Stimulated activated effector memory CD8-positive, alpha-beta T cell treated with anti-CD3 and anti-CD28 coated beads, Interleukin-12 subunit alpha, Interleukin-12 subunit beta, amount 100 ng/mL, for 72 hours (primary cell): ENCODE results near the gene BCCIP.

ENCODE experiments used
- ATAC-seq: fragments of 150-1000 bp; cut with Tn5 transposase; 2 replicates; pipeline ENCODE4 v1.10.0; 2021
- DNase-seq, 2 donors: peaks; one replicate each; pipeline ENCODE4 v3.0.0; 2021 to 2022; ENCODE audit warnings: low spot score in 2 of 2
- H3K27ac Mint-ChIP-seq: one replicate; pipeline ENCODE4 v1.8.0; 2022; ENCODE audit warnings: mild to moderate bottlenecking, mixed read lengths
- H3K36me3 Mint-ChIP-seq: one replicate; pipeline ENCODE4 v1.8.0; 2022; ENCODE audit warnings: mild to moderate bottlenecking, mixed read lengths
- H3K4me1 Mint-ChIP-seq: one replicate; pipeline ENCODE4 v1.8.0; 2022; ENCODE audit warnings: mixed read lengths
- H3K4me3 Mint-ChIP-seq: one replicate; pipeline ENCODE4 v1.8.0; 2022; ENCODE audit warnings: mild to moderate bottlenecking, mixed read lengths
- H3K9me3 Mint-ChIP-seq: one replicate; pipeline ENCODE4 v1.8.0; 2022; ENCODE audit warnings: mixed read lengths

BCCIP gene

GRCh38 chr10:125848371-125848770 is 25.0 kb downstream of the BCCIP start:
- no peaks in the 10 kb centered on the region for H3K9me3 Mint-ChIP-seq
- DNase-seq (no peak), ATAC-seq (no peak)
- no peaks in the 10 kb centered on the region for H3K4me1 Mint-ChIP-seq
- H3K27ac Mint-ChIP-seq: no peak overlapping the region
- no peak overlapping the region for H3K4me3 Mint-ChIP-seq
- peaks cover 50% of the 10 kb centered on the region for H3K36me3 Mint-ChIP-seq

- H3K36me3 Mint-ChIP-seq: peaks cover 55% of the 10 kb centered on the region
- H3K4me1 Mint-ChIP-seq: no peaks in the 10 kb centered on the region
- ATAC-seq: no peak
These were observed 25.5 kb downstream of the BCCIP start for GRCh38 chr10:125848857-125849256.

DNA sequence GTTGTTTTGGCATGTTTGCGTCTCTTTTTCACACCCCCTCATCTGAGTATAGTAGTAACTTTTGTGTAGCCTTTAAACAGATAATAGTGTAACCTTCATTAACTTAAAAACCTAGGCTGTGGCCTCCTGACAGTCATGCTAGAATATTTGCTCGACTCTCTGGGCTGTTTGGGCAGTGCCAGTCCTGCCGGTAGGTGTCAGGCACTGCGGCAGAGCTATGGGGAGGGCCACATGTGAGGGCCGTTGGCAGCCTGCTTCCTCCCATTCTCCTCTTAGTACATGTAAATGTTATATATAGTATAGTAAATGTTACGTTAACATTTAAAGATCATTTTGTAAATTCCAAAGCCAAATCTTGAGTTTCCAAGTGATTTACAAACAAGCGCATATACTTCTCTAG is 26.1 kb downstream of the BCCIP start:
- Mint-ChIP-seq H3K36me3 (peaks cover 59% of the 10 kb centered on the region), H3K27ac (no peak overlapping the region), H3K4me1 (no peaks in the 10 kb centered on the region), H3K4me3 (no peak overlapping the region), H3K9me3 (no peaks in the 10 kb centered on the region)
- DNase-seq: no peak
- ATAC-seq: no peak

More at GRCh38 chr10:125848857-125849256, 25.5 kb downstream of the BCCIP start:
- DNase-seq: no peak
- Mint-ChIP-seq H3K27ac (no peak overlapping the region), H3K4me3 (no peak overlapping the region), H3K9me3 (no peaks in the 10 kb centered on the region)

- peaks cover 62% of the 10 kb centered on the region for H3K36me3 Mint-ChIP-seq
- peak overlapping the region; percentile 32 for H3K27ac Mint-ChIP-seq
These were observed 27.7 kb downstream of the BCCIP start for GRCh38 chr10:125850766-125851731.

GRCh38 chr10:125852487-125852886 is 29.1 kb downstream of the BCCIP start:
- Mint-ChIP-seq H3K4me1 (no peaks in the 10 kb centered on the region), H3K27ac (no peak overlapping the region), H3K9me3 (no peaks in the 10 kb centered on the region), H3K4me3 (no peak overlapping the region), H3K36me3 (peaks cover 56% of the 10 kb centered on the region)
- ATAC-seq (no peak), DNase-seq (no peak)

More at GRCh38 chr10:125850766-125851731, 27.7 kb downstream of the BCCIP start:
- Mint-ChIP-seq H3K4me3 (no peak overlapping the region), H3K9me3 (no peaks in the 10 kb centered on the region), H3K4me1 (no peaks in the 10 kb centered on the region)
- DNase-seq (no peak), ATAC-seq (no peak)

DNA sequence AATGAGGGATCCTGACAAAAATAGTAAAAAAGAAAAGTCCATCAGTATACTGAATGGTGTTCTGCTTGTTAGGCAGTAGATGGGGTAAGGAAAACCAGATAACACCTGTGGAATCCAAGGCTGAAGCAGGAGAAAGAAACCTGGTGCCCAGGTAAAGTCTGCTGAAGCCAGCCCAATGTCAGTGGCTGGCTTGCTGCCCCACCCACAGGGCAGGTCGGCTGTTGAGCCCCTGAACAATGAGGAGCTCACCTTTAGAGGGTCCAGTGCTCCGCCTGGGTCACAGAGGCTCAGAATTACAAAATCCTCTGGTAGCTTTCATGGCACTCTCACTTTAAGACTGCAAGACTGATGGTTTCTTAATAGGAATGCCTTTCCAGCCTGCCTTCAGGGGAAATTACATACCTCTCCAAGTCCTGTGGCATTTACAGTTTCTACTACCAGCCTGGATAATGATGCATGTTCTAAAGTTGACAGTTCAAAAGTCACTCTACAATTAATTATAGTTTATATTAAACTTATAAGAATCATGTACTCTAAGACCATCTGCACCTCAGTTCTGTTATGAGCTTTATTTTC is 33.9 kb downstream of the BCCIP start:
- Mint-ChIP-seq H3K9me3 (no peaks in the 10 kb centered on the region), H3K36me3 (peaks cover 36% of the 10 kb centered on the region), H3K4me1 (no peaks in the 10 kb centered on the region), H3K27ac (no peak overlapping the region), H3K4me3 (no peak overlapping the region)
- ATAC-seq (no peak), DNase-seq (no peak)

DNA sequence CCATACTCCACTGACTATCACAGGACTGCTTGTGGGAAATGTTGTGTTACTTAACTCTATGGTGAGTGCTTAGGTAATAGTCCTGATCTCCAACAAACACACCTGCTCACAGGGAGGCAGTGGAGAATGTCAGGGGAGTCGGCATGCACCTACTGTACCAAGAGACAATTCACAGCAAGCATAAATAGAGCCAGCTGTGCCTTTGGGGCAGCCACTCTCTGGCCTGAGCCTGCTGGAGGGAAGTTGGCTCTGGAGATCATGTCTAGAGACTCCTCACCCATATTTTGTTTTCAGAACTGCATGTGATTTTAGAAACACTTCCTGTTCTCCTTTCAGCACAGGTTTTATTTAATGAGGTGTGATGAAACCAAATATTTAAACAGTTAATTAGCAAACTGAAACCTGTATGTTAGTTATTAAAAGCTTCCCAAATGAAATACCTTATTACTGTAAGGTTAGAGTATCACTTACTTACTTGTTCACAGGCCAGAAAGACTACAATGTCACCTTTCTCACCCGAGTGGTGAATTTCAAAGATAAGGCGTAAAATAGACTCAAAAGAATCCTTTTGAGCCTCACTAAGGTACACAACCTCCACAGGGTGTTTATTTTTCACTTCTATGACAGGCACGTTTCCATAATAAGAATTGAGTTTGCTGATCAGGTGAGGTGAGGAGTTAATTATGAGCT is 35.9 kb downstream of the BCCIP start:
- Mint-ChIP-seq H3K4me1 (no peaks in the 10 kb centered on the region), H3K36me3 (peaks cover 18% of the 10 kb centered on the region), H3K4me3 (no peak overlapping the region), H3K27ac (no peak overlapping the region), H3K9me3 (no peaks in the 10 kb centered on the region)
- DNase-seq (no peak), ATAC-seq (no peak)

- Mint-ChIP-seq H3K4me3 (no peak overlapping the region), H3K9me3 (no peaks in the 10 kb centered on the region), H3K27ac (no peak overlapping the region), H3K36me3 (peaks cover 21% of the 10 kb centered on the region), H3K4me1 (no peaks in the 10 kb centered on the region)
- ATAC-seq: no peak
- DNase-seq: no peak
These were observed 41.8 kb downstream of the BCCIP start for GRCh38 chr10:125865120-125865519.

- Mint-ChIP-seq H3K9me3 (no peaks in the 10 kb centered on the region), H3K4me3 (no peak overlapping the region), H3K36me3 (peaks cover 21% of the 10 kb centered on the region), H3K4me1 (no peaks in the 10 kb centered on the region), H3K27ac (no peak overlapping the region)
- no peak for DNase-seq
- ATAC-seq: peak; percentile 34
These were observed 43.2 kb downstream of the BCCIP start for GRCh38 chr10:125866421-125867029.

- ATAC-seq (no peak), DNase-seq (no peak)
- Mint-ChIP-seq H3K4me3 (no peak overlapping the region), H3K27ac (no peak overlapping the region), H3K9me3 (no peaks in the 10 kb centered on the region), H3K4me1 (no peaks in the 10 kb centered on the region), H3K36me3 (peaks cover 21% of the 10 kb centered on the region)
These were observed 45.1 kb downstream of the BCCIP start for GRCh38 chr10:125868372-125868975.

DNA sequence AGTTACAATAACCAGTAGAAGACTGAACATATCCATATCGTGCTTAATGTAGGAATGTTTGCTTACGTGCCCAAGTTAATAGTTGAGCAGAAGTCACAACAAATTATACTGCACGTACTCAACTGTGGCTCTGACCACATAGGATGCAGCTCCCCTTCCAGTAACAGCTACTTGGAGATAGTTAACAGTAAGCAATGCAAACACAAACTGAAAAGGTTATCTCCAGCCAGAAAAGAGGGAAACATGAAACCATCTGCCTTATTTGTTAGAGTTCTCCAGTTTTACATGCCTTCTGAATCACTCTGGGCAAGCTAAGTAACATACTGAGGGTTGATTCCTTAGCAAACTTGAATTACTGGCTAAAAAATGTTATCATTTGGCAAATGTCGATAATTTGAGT is 48.0 kb downstream of the BCCIP start:
- Mint-ChIP-seq H3K4me1 (peaks cover 6% of the 10 kb centered on the region), H3K9me3 (peaks cover 3% of the 10 kb centered on the region), H3K4me3 (no peak overlapping the region), H3K27ac (no peak overlapping the region), H3K36me3 (peaks cover 11% of the 10 kb centered on the region)
- no peak for DNase-seq
- ATAC-seq: no peak

GRCh38 chr10:125878957-125879835 is 55.9 kb downstream of the BCCIP start:
- no peak overlapping the region for H3K4me3 Mint-ChIP-seq
- peaks cover 3% of the 10 kb centered on the region for H3K9me3 Mint-ChIP-seq
- no peak overlapping the region for H3K27ac Mint-ChIP-seq
- no peak for ATAC-seq
- no peak for DNase-seq
- peaks cover 13% of the 10 kb centered on the region for H3K36me3 Mint-ChIP-seq
- peaks cover 6% of the 10 kb centered on the region for H3K4me1 Mint-ChIP-seq

DNA sequence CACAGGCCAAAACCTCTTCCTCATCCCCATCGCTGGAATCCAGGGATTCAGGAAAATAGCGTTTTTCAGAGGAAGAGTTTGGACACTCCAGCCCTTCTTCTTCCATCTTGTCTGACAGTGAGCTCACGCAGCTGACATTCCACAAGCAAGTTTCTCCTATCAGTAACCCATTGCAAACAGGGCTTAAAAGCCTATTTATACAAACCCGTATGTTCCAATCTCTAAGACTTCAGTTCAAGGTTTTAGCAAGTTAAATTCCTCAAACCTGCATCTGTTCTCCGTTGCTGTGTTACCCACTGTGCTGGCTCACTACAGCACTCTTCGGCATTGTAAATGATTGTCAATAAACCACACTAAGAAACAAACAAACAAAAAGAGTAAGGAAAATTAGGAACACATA is 57.4 kb downstream of the BCCIP start:
- no peak for ATAC-seq
- no peak for DNase-seq
- Mint-ChIP-seq H3K4me1 (no peaks in the 10 kb centered on the region), H3K9me3 (peaks cover 3% of the 10 kb centered on the region), H3K4me3 (no peak overlapping the region), H3K27ac (no peak overlapping the region), H3K36me3 (peaks cover 13% of the 10 kb centered on the region)

DNA sequence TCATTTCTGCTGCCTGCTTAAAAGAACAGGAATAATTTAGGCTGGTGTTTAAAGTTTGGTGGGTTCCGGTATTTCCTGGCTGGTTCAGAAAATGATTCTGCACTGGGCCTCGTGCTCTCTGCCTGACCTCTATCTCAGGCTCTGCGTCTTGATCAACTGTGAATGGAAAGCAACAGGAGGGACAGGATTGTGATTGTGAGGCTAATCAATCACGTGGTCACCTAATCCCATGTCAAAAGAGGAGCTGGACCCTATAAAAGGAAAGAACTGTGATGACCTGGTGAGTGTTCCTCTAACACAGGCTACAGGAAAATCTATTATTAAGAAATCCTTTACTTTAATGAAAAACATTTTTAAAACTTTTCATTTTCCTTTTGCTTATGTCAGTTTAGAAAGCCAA is 57.8 kb downstream of the BCCIP start, which contains the start of gene DHX32:
DHX32 (minus strand) TSS at position 101 of the 400 bp plus-strand sequence. CDS start 468 bp downstream, outside the sequence.
- ATAC-seq (no peak), DNase-seq (no peak)
- Mint-ChIP-seq H3K27ac (no peak within 1 kb of the TSS), H3K9me3 (peaks cover 1% of the 10 kb centered on the region), H3K36me3 (peaks cover 13% of the 10 kb centered on the region), H3K4me1 (no peaks in the 10 kb centered on the region), H3K4me3 (no peak within 1 kb of the TSS)
